Spleen (tissue), 11 donors: ENCODE data around the gene SCUBE1. TPM values are rescaled to one million over a fixed set of nuclear protein-coding genes. Genes with fewer than 3 reads are reported as not detected.

Source experiments
- DNase-seq: peaks from one replicate; pipeline ENCODE4 v3.0.0-alpha.2; 2020
- H3K27ac ChIP-seq, 8 donors: fragments of 200-600 bp; sonication (generic) in 7 of 8; 1 replicate in 4 of 8; 2 replicates in 4 of 8; pipeline versions ENCODE4 v1.5.0 to v1.8.0; 2016 to 2021; ENCODE audit warnings: inconsistent platforms in 4 of 8, mild to moderate bottlenecking in 4 of 8, moderate library complexity in 1 of 8
- H3K27me3 ChIP-seq, 7 donors: fragments of 200-600 bp; sonication (generic) in 6 of 7; replicated peaks in 1 of 7; 1 replicate in 4 of 7; 2 replicates in 3 of 7; pipeline versions ENCODE4 v1.5.0 to v1.8.0; 2016 to 2021; ENCODE audit warnings: inconsistent platforms in 3 of 7, mild to moderate bottlenecking in 1 of 7
- H3K36me3 ChIP-seq, 6 donors: fragments of 200-600 bp; sonication (generic) in 5 of 6; 1 replicate in 4 of 6; 2 replicates in 2 of 6; pipeline versions ENCODE4 v1.5.0 to v1.8.0; 2016 to 2021; ENCODE audit warnings: inconsistent platforms in 2 of 6
- H3K4me1 ChIP-seq, 6 donors: fragments of 200-600 bp; sonication (generic) in 5 of 6; 1 replicate in 3 of 6; 2 replicates in 3 of 6; pipeline versions ENCODE4 v1.5.0 to v1.8.0; 2016 to 2021; ENCODE audit warnings: inconsistent platforms in 3 of 6
- H3K4me3 ChIP-seq, 8 donors: fragments of 200-600 bp; sonication (generic) in 7 of 8; 1 replicate in 4 of 8; 2 replicates in 4 of 8; pipeline versions ENCODE4 v1.5.0 to v1.8.0; 2016 to 2021; ENCODE audit warnings: inconsistent platforms in 4 of 8, mild to moderate bottlenecking in 4 of 8, moderate library complexity in 2 of 8
- H3K9me3 ChIP-seq, 8 donors: fragments of 200-600 bp; sonication (generic) in 7 of 8; 1 replicate in 4 of 8; 2 replicates in 4 of 8; pipeline versions ENCODE4 v1.5.0 to v1.8.0; 2016 to 2021; ENCODE audit warnings: inconsistent platforms in 4 of 8
- CTCF ChIP-seq, 11 experiments: fragments of 200-600 bp in 7 of 11; fragments of 450-650 bp in 4 of 11; sonication (generic) in 4 of 11; IDR thresholded peaks in 8 of 11; conservative IDR thresholded peaks in 3 of 11; 1 replicate in 7 of 11; 2 replicates in 4 of 11; pipeline versions ENCODE4 v1.4.0 to v1.8.0; 2016 to 2021; ENCODE audit warnings: antibody characterized with exemption in 11 of 11, inconsistent platforms in 4 of 11, mild to moderate bottlenecking in 1 of 11
- POLR2A ChIP-seq, 3 donors: fragments of 450-650 bp; IDR thresholded peaks; one replicate each; pipeline ENCODE4 v1.5.1; 2017; ENCODE audit warnings: antibody characterized with exemption in 3 of 3, mild to moderate bottlenecking in 1 of 3
- POLR2AphosphoS5 ChIP-seq, 3 donors: sonication (generic); formaldehyde crosslinking; IDR thresholded peaks; one replicate each; pipeline ENCODE4 v1.5.1; 2017; ENCODE audit warnings: antibody characterized with exemption in 3 of 3
- WGBS, 5 donors: extraction: QIAGEN DNeasy Blood & Tissue Kit in 3 of 5; methylation state at CpG; one replicate each; pipeline versions ENCODE4 v1.1.5 to v1.1.7; 2013 to 2018; 5-methylcytosine and 5-hydroxymethylcytosine counted together
- intact Hi-C: fragments of 100-400 bp; cut with DNase I; formaldehyde crosslinking; loops from one replicate; pipeline ENCODE4 v1.15.0; 2023; ENCODE audit warnings: low total_unique reads
- polyA plus RNA-seq, 3 donors: library from polyadenylated mRNA; stranded (reverse); fragments of 200-250 nt; gene quantifications; one replicate each; pipeline ENCODE4 v1.2.1, GENCODE V29; 2013
- total RNA-seq, 7 donors: library from RNA; depleted of rRNA in 3 of 7; stranded (reverse); fragments of >200 nt in 3 of 7; fragmentation: NEBNext Ultra II Directional in 4 of 7; extraction: Animal tissue kit (Norgen Biotek cat#: 25700) in 4 of 7; gene quantifications; one replicate each; pipeline versions ENCODE4 v1.1.0 to v1.2.1, GENCODE V29; 2016 to 2021
- donor health status: healthy with polysubstance abuse.
- donor health status: DM: no; HTN: no; CAD: no; lungs with moderate emphysema.
- donor health status: DM: no; HTN: no; CAD: no.
- donor health status: Bipolar disorder and iron deficiency.
- donor health status: healthy.
- donor health status: DM: no; HTN: no; CAD: no.
- donor health status: DM: yes; HTN: yes; CAD: no.

Gene SCUBE1
- total and polyA plus RNA-seq, 10 donors: 0.46 to 43.5 (median 15.9) TPM

- no peak overlapping the region for H3K4me3 ChIP-seq
- H3K4me1 ChIP-seq: peaks cover 0 to 22% (median 6%) of the 10 kb centered on the region in 6 donors
- no peak overlapping the region for H3K27ac ChIP-seq
- intact Hi-C loops: no loop called here
- H3K36me3 ChIP-seq: peaks cover 0 to 89% (median 60%) of the 10 kb centered on the region in 6 donors
- TF ChIP-seq POLR2AphosphoS5 (IDR thresholded peaks at IDR 0.05) (peak in 1 of 3 donors; percentile 8), POLR2A (IDR thresholded peaks at IDR 0.05) (no peak), CTCF (IDR thresholded peaks at IDR 0.05 in 8 of 11, conservative IDR thresholded peaks at IDR 0.05 in 3 of 11) (no peak)
- H3K27me3 ChIP-seq: no peaks in the 10 kb centered on the region
- 91 to 96% (median 94%) methylated on average over 19 to 23 of the region's 23 CpGs for WGBS, 5 donors
- no peaks in the 10 kb centered on the region for H3K9me3 ChIP-seq
- DNase-seq: no peak
Measured at GRCh38 chr22:43169310-43170130, 173.7 kb downstream of the SCUBE1 start.

GRCh38 chr22:43168471-43169309, 174.5 kb downstream of the SCUBE1 start:
- intact Hi-C loops: no loop called here
- Histone ChIP-seq H3K27ac (peak overlapping the region in 1 of 8 donors; percentile 11), H3K4me3 (no peak overlapping the region), H3K4me1 (peaks cover 0 to 30% (median 11%) of the 10 kb centered on the region in 6 donors), H3K9me3 (no peaks in the 10 kb centered on the region), H3K36me3 (peaks cover 0 to 82% (median 52%) of the 10 kb centered on the region in 6 donors), H3K27me3 (no peaks in the 10 kb centered on the region)
- DNase-seq: no peak
- TF ChIP-seq POLR2A (IDR thresholded peaks at IDR 0.05) (no peak), POLR2AphosphoS5 (IDR thresholded peaks at IDR 0.05) (no peak), CTCF (IDR thresholded peaks at IDR 0.05 in 8 of 11, conservative IDR thresholded peaks at IDR 0.05 in 3 of 11) (no peak)
- WGBS, 5 donors: 75 to 89% (median 83%) methylated on average over 21 to 25 of the region's 25 CpGs

GRCh38 chr22:43167001-43167589, 176.1 kb downstream of the SCUBE1 start:
- no peaks in the 10 kb centered on the region for H3K27me3 ChIP-seq
- TF ChIP-seq CTCF (IDR thresholded peaks at IDR 0.05 in 8 of 11, conservative IDR thresholded peaks at IDR 0.05 in 3 of 11) (no peak), POLR2AphosphoS5 (IDR thresholded peaks at IDR 0.05) (no peak)
- no peak for DNase-seq
- no peak overlapping the region for H3K27ac ChIP-seq
- H3K36me3 ChIP-seq: peaks cover 0 to 82% (median 45%) of the 10 kb centered on the region in 6 donors
- intact Hi-C loops: no loop called here
- no peaks in the 10 kb centered on the region for H3K9me3 ChIP-seq
- peaks cover 0 to 46% (median 14%) of the 10 kb centered on the region in 6 donors for H3K4me1 ChIP-seq
- 87 to 93% (median 90%) methylated on average over 11 to 19 of the region's 19 CpGs for WGBS, 5 donors
- H3K4me3 ChIP-seq: no peak overlapping the region
